CD14-positive monocyte (primary cell): ENCODE measurements around the gene FAM168A. TPM values are rescaled to one million over a fixed set of nuclear protein-coding genes. Genes with fewer than 3 reads are reported as not detected.

ENCODE experiments used
- DNase-seq, 3 donors: peaks; one replicate each; pipeline ENCODE4 v3.0.0-alpha.2; 2011 to 2022
- H2AFZ ChIP-seq: 2 replicates; pipeline ENCODE4 v1.6.0; 2012; ENCODE audit warnings: mild to moderate bottlenecking, low read depth, low read length, inconsistent platforms; ENCODE audit not compliant: insufficient read depth, poor library complexity, severe bottlenecking
- H3K27ac ChIP-seq, 2 donors: 1 replicate in 1 of 2; 2 replicates in 1 of 2; pipeline ENCODE4 v1.5.1; 2012 to 2013; ENCODE audit warnings: low read length in 2 of 2, control low read depth in 1 of 2, inconsistent platforms in 1 of 2, low read depth in 1 of 2, mild to moderate bottlenecking in 1 of 2
- H3K27me3 ChIP-seq, 2 donors: one replicate each; pipeline versions ENCODE4 v1.6.0 to v1.6.1; 2011 to 2013; ENCODE audit warnings: low read length in 2 of 2; ENCODE audit not compliant: control insufficient read depth in 2 of 2, insufficient read depth in 2 of 2
- H3K36me3 ChIP-seq, 2 donors: replicated peaks in 1 of 2; 1 replicate in 1 of 2; 2 replicates in 1 of 2; pipeline versions ENCODE4 v1.5.1 to v1.6.1; 2012 to 2013; ENCODE audit warnings: low read length in 2 of 2, control low read depth in 1 of 2, inconsistent platforms in 1 of 2, mild to moderate bottlenecking in 1 of 2; ENCODE audit not compliant: insufficient read depth in 2 of 2, control insufficient read depth in 1 of 2
- H3K4me1 ChIP-seq, 2 donors: 1 replicate in 1 of 2; 2 replicates in 1 of 2; pipeline versions ENCODE4 v1.5.1 to v1.6.1; 2012 to 2013; ENCODE audit warnings: low read length in 2 of 2, control low read depth in 1 of 2, inconsistent platforms in 1 of 2, mild to moderate bottlenecking in 1 of 2, moderate library complexity in 1 of 2; ENCODE audit not compliant: insufficient read depth in 2 of 2, control insufficient read depth in 1 of 2
- H3K4me2 ChIP-seq: replicated peaks from 2 replicates; pipeline ENCODE3; 2012; ENCODE audit warnings: low read length, moderate library complexity, mild to moderate bottlenecking; ENCODE audit not compliant: poor library complexity, severe bottlenecking; ENCODE audit errors: extremely low read depth
- H3K4me3 ChIP-seq, 3 experiments: fragments of 200-600 bp in 1 of 3; sonication (generic) in 1 of 3; replicated peaks in 1 of 3; 1 replicate in 2 of 3; 2 replicates in 1 of 3; pipeline ENCODE4 v1.5.1; 2011 to 2013; ENCODE audit warnings: low read length in 3 of 3, mild to moderate bottlenecking in 3 of 3, control low read depth in 2 of 3, low read depth in 2 of 3, inconsistent platforms in 1 of 3, moderate library complexity in 1 of 3
- H3K79me2 ChIP-seq: 2 replicates; pipeline ENCODE4 v1.6.0; 2012; ENCODE audit warnings: mild to moderate bottlenecking, control low read depth, inconsistent platforms, low read length, moderate library complexity; ENCODE audit not compliant: insufficient read depth
- H3K9ac ChIP-seq: 2 replicates; pipeline ENCODE4 v1.6.0; 2017; ENCODE audit warnings: low read length, mild to moderate bottlenecking; ENCODE audit not compliant: insufficient read depth, poor library complexity, severe bottlenecking
- H3K9me3 ChIP-seq, 2 donors: replicated peaks in 1 of 2; 1 replicate in 1 of 2; 2 replicates in 1 of 2; pipeline versions ENCODE4 v1.5.1 to v1.6.1; 2012 to 2013; ENCODE audit warnings: low read length in 2 of 2, control low read depth in 1 of 2; ENCODE audit not compliant: control insufficient read depth in 1 of 2, insufficient read depth in 1 of 2
- H4K20me1 ChIP-seq: 2 replicates; pipeline ENCODE4 v1.6.0; 2012; ENCODE audit warnings: mild to moderate bottlenecking, low read length, control low read depth, moderate library complexity; ENCODE audit not compliant: insufficient read depth
- H3K27ac Mint-ChIP-seq, 7 donors: one replicate each; pipeline ENCODE4 v1.8.0; 2020; ENCODE audit warnings: mild to moderate bottlenecking in 7 of 7, mixed read lengths in 7 of 7, moderate library complexity in 6 of 7, inconsistent platforms in 2 of 7
- H3K27me3 Mint-ChIP-seq, 3 donors: one replicate each; pipeline ENCODE4 v1.8.0; 2021 to 2022; ENCODE audit warnings: low read depth in 3 of 3, mild to moderate bottlenecking in 3 of 3, mixed read lengths in 3 of 3, moderate library complexity in 3 of 3, inconsistent platforms in 1 of 3
- H3K36me3 Mint-ChIP-seq, 2 donors: one replicate each; pipeline ENCODE4 v1.8.0; 2020; ENCODE audit warnings: mixed read lengths in 2 of 2, inconsistent platforms in 1 of 2, mild to moderate bottlenecking in 1 of 2
- H3K4me1 Mint-ChIP-seq: one replicate; pipeline ENCODE4 v1.8.0; 2020; ENCODE audit warnings: mild to moderate bottlenecking, mixed read lengths
- H3K4me3 Mint-ChIP-seq, 2 donors: one replicate each; pipeline ENCODE4 v1.8.0; 2020; ENCODE audit warnings: mild to moderate bottlenecking in 2 of 2, mixed read lengths in 2 of 2, moderate library complexity in 1 of 2
- H3K9me3 Mint-ChIP-seq, 7 donors: one replicate each; pipeline ENCODE4 v1.8.0; 2020 to 2022; ENCODE audit warnings: mixed read lengths in 7 of 7, mild to moderate bottlenecking in 6 of 7, moderate library complexity in 6 of 7, inconsistent platforms in 2 of 7
- CTCF ChIP-seq: fragments of 200-600 bp; IDR thresholded peaks from one replicate; pipeline ENCODE4 v1.8.0; 2022; ENCODE audit warnings: antibody characterized with exemption, mild to moderate bottlenecking
- WGBS: methylation state at CpG from one replicate; pipeline ENCODE4 v1.1.5; 2013; ENCODE audit warnings: missing lambda C conversion rate; ENCODE audit not compliant: insufficient coverage; 5-methylcytosine and 5-hydroxymethylcytosine counted together
- intact Hi-C, 2 donors: fragments of 100-400 bp; cut with micrococcal nuclease; formaldehyde crosslinking; loops; one replicate each; pipeline versions ENCODE4 v1.15.0 to v1.15.1; 2023
- polyA plus RNA-seq, 3 donors: library from polyadenylated mRNA; depleted of rRNA in 1 of 3; unstranded in 2 of 3; stranded (reverse) in 1 of 3; fragments of 300-500 nt in 2 of 3; fragments of >200 nt in 1 of 3; fragmentation: Illumina TruSeq in 2 of 3; gene quantifications; 1 replicate in 2 of 3; 2 replicates in 1 of 3; pipeline ENCODE4 v1.2.3, GENCODE V29; 2012 to 2021

Gene FAM168A
- polyA plus RNA-seq, 3 donors: 1.4 to 13.3 (median 2.1) TPM

DNA sequence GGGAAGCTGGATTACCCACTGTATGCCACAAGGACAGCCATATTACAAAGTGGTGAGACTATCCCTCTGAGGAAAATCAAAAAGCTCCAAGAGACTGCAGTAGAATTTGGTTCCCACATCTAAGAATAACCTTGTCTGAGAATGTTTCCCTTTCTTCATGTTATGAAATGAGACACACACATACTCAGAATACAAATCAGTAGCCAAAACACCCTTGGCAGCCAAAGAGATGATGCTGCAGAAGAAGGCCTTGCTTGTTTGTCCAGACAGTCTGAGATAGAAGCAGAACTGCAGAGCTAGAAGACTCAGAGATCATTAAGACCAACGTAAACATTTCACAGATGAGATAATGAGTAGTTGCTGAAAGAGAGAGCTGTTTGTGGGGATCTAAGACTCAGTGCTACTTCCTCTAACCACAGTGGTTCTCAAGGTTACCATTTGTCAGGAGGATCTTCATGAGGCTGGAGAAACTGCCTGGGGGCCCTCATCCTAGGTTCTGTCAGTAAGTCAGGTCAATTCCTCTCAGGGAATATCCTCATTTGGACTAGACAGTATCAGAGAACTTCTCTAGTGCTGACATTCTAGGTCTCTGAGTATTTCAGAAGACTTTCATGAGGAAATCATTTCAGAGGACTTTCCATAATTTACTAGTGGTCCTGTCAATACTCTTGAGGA is 182.8 kb downstream of the FAM168A start:
- no peak overlapping the region for H3K4me3 Mint-ChIP-seq
- intact Hi-C loops: loop anchor here in 1 of 2 donors (10.0 kb wide), 1 partner anchor 120 kb away; no protein-coding TSS in a partner anchor
- DNase-seq: peak in 2 of 3 donors; percentile 45 to 54
- H3K9me3 Mint-ChIP-seq: peaks cover 0 to 5% (median 3%) of the 10 kb centered on the region in 7 donors
- H3K9me3 ChIP-seq: peaks cover 0 to 2% of the 10 kb centered on the region in 2 donors
- H4K20me1 ChIP-seq: peaks cover 94% of the 10 kb centered on the region
- H3K27me3 ChIP-seq: no peaks in the 10 kb centered on the region
- H3K36me3 Mint-ChIP-seq: peaks cover 64 to 78% of the 10 kb centered on the region in 2 donors
- no CpG with 5 or more reads among the region's 1 CpG for WGBS
- H3K4me1 Mint-ChIP-seq: peaks cover 66% of the 10 kb centered on the region
- TF ChIP-seq CTCF: no peak
- H3K79me2 ChIP-seq: peaks cover 10% of the 10 kb centered on the region
- H2AFZ ChIP-seq: no peak overlapping the region
- H3K27ac ChIP-seq: peak overlapping the region in 1 of 2 donors; percentile 45
- H3K27me3 Mint-ChIP-seq: no peaks in the 10 kb centered on the region
- H3K9ac ChIP-seq: no peak overlapping the region
- H3K4me1 ChIP-seq: peaks cover 38 to 45% of the 10 kb centered on the region in 2 donors
- peak overlapping the region; percentile 14 for H3K4me2 ChIP-seq
- H3K27ac Mint-ChIP-seq: peak overlapping the region; percentile 5 to 87 (median 74)
- no peak overlapping the region for H3K4me3 ChIP-seq
- peaks cover 22 to 88% of the 10 kb centered on the region in 2 donors for H3K36me3 ChIP-seq

DNA sequence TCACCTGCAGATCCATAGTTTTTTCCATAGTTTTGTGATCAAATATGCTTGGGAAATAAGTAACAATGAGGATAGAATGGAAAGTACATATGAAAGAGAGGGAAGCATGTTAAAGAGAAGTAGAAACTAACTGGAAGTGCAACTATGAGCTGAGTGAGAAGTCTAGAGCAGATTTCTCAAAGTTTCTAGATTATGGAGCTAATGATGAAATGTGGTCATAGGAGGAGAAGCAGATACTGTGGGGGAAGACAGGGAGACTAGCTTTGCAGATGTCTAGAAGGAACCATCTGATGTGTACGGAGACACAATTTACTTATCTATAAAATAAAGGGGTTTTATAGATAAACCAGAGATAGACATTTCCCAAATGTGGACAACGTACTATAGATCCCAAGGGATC is 184.7 kb downstream of the FAM168A start:
- Mint-ChIP-seq H3K9me3 (peaks cover 0 to 4% (median 3%) of the 10 kb centered on the region in 7 donors), H3K4me1 (peaks cover 69% of the 10 kb centered on the region), H3K4me3 (peak overlapping the region in 1 of 2 donors; percentile 9), H3K27ac (peak overlapping the region; percentile 21 to 82 (median 57)), H3K27me3 (peaks cover 0 to 1% (median 0%) of the 10 kb centered on the region in 3 donors), H3K36me3 (peaks cover 61 to 77% of the 10 kb centered on the region in 2 donors)
- H3K4me2 ChIP-seq: peak overlapping the region; percentile 1
- no peak overlapping the region for H3K4me3 ChIP-seq
- no CpG with 5 or more reads among the region's 2 CpGs for WGBS
- peaks cover 22 to 88% of the 10 kb centered on the region in 2 donors for H3K36me3 ChIP-seq
- peaks cover 45 to 49% of the 10 kb centered on the region in 2 donors for H3K4me1 ChIP-seq
- DNase-seq: peak in 2 of 3 donors; percentile 55 to 56
- H3K9me3 ChIP-seq: peaks cover 0 to 2% of the 10 kb centered on the region in 2 donors
- peak overlapping the region in 1 of 2 donors; percentile 45 for H3K27ac ChIP-seq
- no peak overlapping the region for H2AFZ ChIP-seq
- H3K79me2 ChIP-seq: peaks cover 5% of the 10 kb centered on the region
- H4K20me1 ChIP-seq: peaks cover 96% of the 10 kb centered on the region
- TF ChIP-seq CTCF: no peak
- H3K27me3 ChIP-seq: no peaks in the 10 kb centered on the region
- intact Hi-C loops: loop anchor here in 1 of 2 donors (10.0 kb wide), 1 partner anchor 122 kb away; no protein-coding TSS in a partner anchor
- no peak overlapping the region for H3K9ac ChIP-seq
